Activated CD4-positive, alpha-beta T cell treated with anti-CD3 and anti-CD28 coated beads, Interleukin-2, amount 10 ng/mL, durations not matched to agents 7 days and 5 days (primary cell): ENCODE measurements around the gene TLE6. TPM values are rescaled to one million over a fixed set of nuclear protein-coding genes. Genes with fewer than 3 reads are reported as not detected.
"Not testable (repeated sequence)": the region's sequence is repeated elsewhere in the genome, so short reads cannot be mapped to it uniquely, and the experiment has no call there.

Source experiments
- CTCF ChIA-PET: fragments of 350-600 bp; sonication (Branson Sonifier 250); formaldehyde crosslinking; loops from one replicate; lab custom pipeline; 2021; ENCODE audit warnings: antibody characterized with exemption; lab: Charles Lee
- POLR2A ChIA-PET: fragments of 350-600 bp; sonication (Branson Sonifier 250); formaldehyde crosslinking; loops from one replicate; lab custom pipeline; 2021; ENCODE audit warnings: antibody characterized with exemption; lab: Charles Lee
- DNase-seq: peaks from one replicate; pipeline ENCODE4 v3.0.0-alpha.2; 2020
- H3K27ac Mint-ChIP-seq: one replicate; pipeline ENCODE4 v1.8.0; 2021; ENCODE audit warnings: mild to moderate bottlenecking, moderate library complexity, mixed read lengths
- H3K27me3 Mint-ChIP-seq: one replicate; pipeline ENCODE4 v1.8.0; 2021; ENCODE audit warnings: mixed read lengths
- H3K36me3 Mint-ChIP-seq: one replicate; pipeline ENCODE4 v1.8.0; 2021; ENCODE audit warnings: low read depth, mixed read lengths
- H3K4me1 Mint-ChIP-seq: one replicate; pipeline ENCODE4 v1.8.0; 2021; ENCODE audit warnings: mixed read lengths
- H3K4me3 Mint-ChIP-seq: one replicate; pipeline ENCODE4 v1.8.0; 2021; ENCODE audit warnings: mild to moderate bottlenecking, moderate library complexity, mixed read lengths
- H3K9me3 Mint-ChIP-seq: one replicate; pipeline ENCODE4 v1.8.0; 2021; ENCODE audit warnings: mixed read lengths
- total RNA-seq, 2 experiments: library from RNA; stranded (reverse); gene quantifications; one replicate each; pipeline ENCODE4 v1.2.3, GENCODE V29; 2021

The TLE6 gene
- total RNA-seq, result 1 to 10 TPM; 1.2 to 1.6 TPM

DNA sequence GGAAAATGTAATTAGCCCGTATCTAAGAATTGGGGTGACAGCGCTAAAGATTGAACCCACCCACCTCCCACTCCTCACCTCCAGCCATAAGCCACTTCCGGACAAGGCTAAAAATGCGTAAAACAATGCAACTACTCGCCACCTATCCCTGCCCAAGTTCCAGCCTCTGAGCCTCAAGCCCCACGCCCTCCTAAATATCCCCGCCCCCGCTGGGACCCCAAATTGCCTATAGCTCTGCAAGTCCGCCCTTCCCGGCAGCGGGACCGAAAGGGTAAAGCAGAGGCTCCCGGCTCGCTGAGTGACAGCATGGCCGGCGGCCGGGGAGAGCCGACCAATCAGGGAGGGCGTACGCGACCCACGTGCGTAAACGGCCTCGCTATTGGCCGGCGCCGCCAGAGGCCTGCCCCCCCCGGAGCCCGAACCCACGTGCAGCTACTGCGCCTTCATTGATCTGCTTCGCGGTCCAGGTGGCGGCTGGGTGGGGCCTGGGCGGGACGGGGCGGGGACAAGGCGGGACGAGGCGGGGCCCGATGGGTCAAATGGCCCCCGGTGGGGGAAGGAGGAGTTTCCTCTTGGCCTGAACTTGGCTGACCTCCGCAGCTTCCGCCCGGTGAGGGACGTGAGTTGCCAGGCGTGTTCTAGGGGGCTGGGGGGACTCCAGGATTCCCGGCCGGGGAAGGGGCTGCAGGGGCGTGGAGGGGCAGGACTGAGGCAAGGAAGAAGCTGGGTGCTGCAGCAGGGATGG, at the start of gene TLE6:
Gene TLE6, plus strand, starts transcription at position 564 of the 745 bp plus-strand sequence. CDS start 670 bp downstream, outside the sequence.
- ChIA-PET POLR2A (interaction anchor here (0.6 to 0.8 kb wide), 2 partner anchors 58 to 89 kb away, joined by 3 to 10 read pairs; no protein-coding TSS in a partner anchor), CTCF (interaction anchor here (0.6 to 2.3 kb wide), 5 partner anchors 9 to 179 kb away, joined by 4 to 9 read pairs (median 5); no protein-coding TSS in a partner anchor)
- Mint-ChIP-seq H3K9me3 (no peaks in the 10 kb centered on the region), H3K27me3 (peaks cover 12% of the 10 kb centered on the region), H3K36me3 (no peaks in the 10 kb centered on the region), H3K4me3 (peak within 1 kb of the TSS; percentile 93), H3K4me1 (peaks cover 20% of the 10 kb centered on the region), H3K27ac (peak within 1 kb of the TSS; percentile 94)
- DNase-seq, result peak; percentile 96

DNA sequence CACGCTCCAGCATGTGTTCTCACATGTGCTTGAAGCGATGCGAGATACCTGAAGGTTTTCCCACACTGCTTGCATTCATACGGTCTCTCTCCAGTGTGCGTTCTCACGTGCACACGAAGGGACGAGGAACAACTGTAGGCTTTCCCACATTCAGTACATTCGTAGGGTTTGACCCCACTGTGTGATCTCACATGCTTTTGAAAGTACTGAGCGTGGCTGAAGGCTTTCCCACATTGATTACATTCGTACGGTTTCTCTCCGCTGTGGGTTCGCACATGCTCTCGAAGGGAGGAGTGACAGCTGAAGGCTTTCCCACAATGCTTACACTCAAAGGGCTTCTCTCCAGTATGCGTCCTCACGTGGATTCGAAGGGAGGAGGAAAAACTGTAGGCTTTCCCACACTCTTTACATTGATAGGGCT, 43.9 kb upstream of the TLE6 start:
- no peak for DNase-seq
- Mint-ChIP-seq H3K36me3 (peaks cover 61% of the 10 kb centered on the region), H3K4me1 (no peaks in the 10 kb centered on the region), H3K9me3 (peaks cover 38% of the 10 kb centered on the region), H3K4me3 (no peak overlapping the region), H3K27me3 (no peaks in the 10 kb centered on the region), H3K27ac (no peak overlapping the region)
- POLR2A ChIA-PET, result no interaction called here
- CTCF ChIA-PET, result no interaction called here

DNA sequence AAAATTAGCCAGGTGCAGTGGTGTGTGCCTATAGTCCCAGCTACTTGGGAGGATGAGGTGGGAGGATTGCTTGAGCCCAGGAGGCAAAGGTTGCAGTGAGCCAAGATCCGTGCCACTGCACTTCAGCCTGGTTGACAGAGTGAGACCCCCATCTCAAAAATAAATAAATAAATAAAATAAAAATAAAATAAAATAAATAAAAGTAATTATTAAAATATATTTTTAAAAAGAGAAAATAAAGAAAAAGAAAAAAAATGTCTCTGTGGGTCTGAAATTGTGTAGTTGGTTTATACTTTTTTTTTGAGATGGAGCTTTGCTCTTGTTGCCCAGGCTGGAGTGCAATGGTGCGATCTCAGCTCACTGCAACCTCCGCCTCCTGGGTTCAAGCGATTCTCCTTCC, 41.5 kb upstream of the TLE6 start:
- DNase-seq, POLR2A ChIA-PET, H3K4me3 Mint-ChIP-seq, H3K27me3 Mint-ChIP-seq, H3K27ac Mint-ChIP-seq, H3K4me1 Mint-ChIP-seq, CTCF ChIA-PET: not testable (repeated sequence)
- peaks cover 34% of the 10 kb centered on the region for H3K9me3 Mint-ChIP-seq
- H3K36me3 Mint-ChIP-seq, result peaks cover 62% of the 10 kb centered on the region

DNA sequence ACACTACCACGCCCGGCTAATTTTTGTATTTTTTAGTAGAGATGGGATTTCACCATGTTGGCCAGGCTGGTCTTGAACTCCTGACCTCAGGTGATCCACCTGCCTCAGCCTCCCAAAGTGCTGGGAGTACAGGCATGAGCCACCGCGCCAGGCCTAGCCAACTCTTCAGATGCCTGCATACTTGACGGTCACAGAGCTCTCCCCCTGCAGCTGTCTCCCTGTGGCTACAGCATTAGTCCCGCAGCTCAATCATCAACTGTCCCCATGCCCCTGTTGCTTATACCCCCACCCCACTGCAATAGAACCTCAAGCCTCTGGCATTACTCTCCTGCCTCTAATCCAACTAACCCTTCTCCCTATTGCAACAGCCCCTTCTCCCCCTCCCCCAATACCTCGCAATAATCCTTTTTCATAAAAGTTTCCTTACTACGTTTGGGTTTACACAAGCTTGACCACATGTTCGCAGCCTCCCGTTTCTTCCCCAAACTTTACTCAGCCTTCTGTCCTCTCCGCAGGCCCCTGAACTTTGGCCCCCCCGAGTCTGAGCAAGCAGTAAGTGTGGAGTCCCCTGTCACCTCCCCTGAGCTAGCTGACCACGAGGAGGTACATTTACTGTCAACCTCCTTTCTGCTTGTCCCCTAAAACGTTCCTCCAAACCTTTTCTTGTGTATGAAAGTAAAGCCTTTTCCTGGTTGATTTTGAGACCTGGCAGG, 34.3 kb upstream of the TLE6 start:
- ChIA-PET POLR2A (no interaction called here), CTCF (interaction anchor here (1.0 to 1.5 kb wide), 2 partner anchors 30 to 83 kb away, joined by 3 to 4 read pairs; no protein-coding TSS in a partner anchor)
- H3K27ac Mint-ChIP-seq, result peak overlapping the region; percentile 41
- peaks cover 4% of the 10 kb centered on the region for H3K9me3 Mint-ChIP-seq
- peaks cover 22% of the 10 kb centered on the region for H3K4me1 Mint-ChIP-seq
- H3K27me3 Mint-ChIP-seq, result no peaks in the 10 kb centered on the region
- peaks cover 12% of the 10 kb centered on the region for H3K36me3 Mint-ChIP-seq
- DNase-seq, result no peak
- H3K4me3 Mint-ChIP-seq, result peak overlapping the region; percentile 89

DNA sequence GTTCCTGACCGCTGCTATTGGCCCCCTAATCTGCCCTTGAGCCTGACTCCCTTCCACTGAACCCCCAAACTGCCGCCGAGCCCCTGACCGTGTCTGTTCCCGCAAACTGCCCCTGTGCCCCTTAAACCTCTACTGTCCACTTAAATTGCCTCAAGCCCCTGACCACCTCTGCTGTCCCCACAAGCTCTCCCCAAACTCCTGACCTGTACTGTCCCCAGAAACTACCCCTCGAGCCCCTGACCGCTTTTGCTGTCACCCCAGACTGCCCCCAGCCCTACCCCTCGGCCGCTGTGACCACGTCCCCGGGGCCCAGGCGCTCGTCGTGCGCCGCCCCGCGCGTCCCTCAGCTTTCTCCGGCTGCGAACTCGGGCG, 33.0 kb upstream of the TLE6 start:
- DNase-seq, result no peak
- Mint-ChIP-seq H3K4me3 (peak overlapping the region; percentile 89), H3K4me1 (peaks cover 28% of the 10 kb centered on the region), H3K9me3 (no peaks in the 10 kb centered on the region), H3K27ac (peak overlapping the region; percentile 99), H3K27me3 (no peaks in the 10 kb centered on the region), H3K36me3 (peaks cover 7% of the 10 kb centered on the region)
- CTCF ChIA-PET, result interaction anchor here (1.5 kb wide), 1 partner anchor 84 kb away, joined by 4 read pairs; no protein-coding TSS in a partner anchor
- POLR2A ChIA-PET, result no interaction called here

DNA sequence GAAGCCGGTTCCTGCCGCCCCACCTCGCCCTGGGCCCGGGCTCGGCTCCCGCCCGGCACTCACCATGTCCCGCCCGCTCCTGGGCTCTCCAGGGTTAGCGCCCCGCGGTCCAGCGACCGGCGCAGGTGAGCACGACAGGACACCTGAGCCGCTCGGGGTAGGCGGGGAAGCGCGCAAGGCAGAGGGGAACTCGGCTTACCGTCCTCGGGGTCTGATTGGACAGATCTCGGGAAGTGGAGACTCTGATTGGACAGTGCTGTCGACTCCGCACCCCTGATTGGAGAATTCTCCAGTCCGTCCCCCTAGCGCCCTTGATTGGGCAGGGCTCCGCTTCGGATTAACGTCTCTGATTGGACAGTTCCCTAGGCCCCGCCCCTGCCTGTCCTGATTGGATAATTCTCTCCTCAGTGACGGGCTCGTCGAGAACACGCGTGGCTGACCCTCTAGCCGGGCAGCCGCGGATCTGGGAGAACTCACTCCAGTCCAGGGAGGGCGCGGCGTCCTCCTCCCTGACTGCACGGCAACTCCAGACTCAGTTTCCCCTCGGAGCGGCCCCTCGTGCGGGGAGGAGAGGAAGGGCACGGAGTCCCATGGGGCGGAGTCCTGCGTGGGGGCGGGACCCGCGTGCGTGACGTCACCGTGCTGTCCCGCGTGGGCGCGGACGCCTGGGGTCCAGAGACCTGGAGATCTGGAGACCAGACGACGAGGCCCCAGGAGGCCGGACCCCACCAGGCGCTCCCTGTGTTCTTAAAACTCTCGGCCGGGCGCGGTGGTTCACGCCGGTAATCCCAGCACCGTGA, 32.4 kb upstream of the TLE6 start, which contains the start of gene ZNF77:
Gene ZNF77, minus strand, starts transcription at position 197 of the 800 bp plus-strand sequence. Its CDS starts 131 bp downstream, at position 66.
- Mint-ChIP-seq H3K4me1 (peaks cover 34% of the 10 kb centered on the region), H3K27ac (peak within 1 kb of the TSS; percentile 99), H3K27me3 (no peaks in the 10 kb centered on the region), H3K36me3 (peaks cover 7% of the 10 kb centered on the region), H3K4me3 (peak within 1 kb of the TSS; percentile 89), H3K9me3 (no peaks in the 10 kb centered on the region)
- ChIA-PET CTCF (interaction anchor here (0.9 to 1.5 kb wide), 2 partner anchors 85 to 158 kb away, joined by 3 to 4 read pairs; no protein-coding TSS in a partner anchor), POLR2A (no interaction called here)
- peak; percentile 99 for DNase-seq

DNA sequence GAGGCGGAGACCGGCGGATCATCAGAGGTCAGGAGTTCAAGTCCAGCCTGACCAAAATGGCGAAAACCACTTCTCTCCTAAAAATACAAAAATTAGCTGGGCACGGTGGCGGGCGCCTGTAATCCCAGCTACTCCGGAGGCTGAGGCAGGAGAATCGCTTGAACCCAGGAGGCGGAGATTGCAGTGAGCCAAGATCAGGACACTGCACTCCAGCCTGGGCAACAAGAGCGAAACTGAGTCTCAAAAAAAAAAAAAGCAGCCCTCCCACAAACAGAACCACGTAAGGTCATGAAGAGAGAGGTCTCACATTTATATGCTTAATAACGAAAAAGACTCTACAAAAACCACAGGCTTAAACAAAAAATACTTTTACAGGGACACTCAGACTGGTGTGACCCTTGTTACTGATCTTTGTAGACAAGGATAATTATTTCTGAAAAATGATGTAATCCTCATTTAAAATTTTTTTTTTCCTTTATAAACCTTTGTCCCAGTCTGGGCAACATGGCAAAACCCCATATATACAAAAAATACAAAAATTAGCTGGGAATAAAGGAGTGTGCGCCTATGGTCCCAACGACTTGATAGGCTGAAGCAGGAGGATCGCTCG, 31.7 kb upstream of the TLE6 start:
- Mint-ChIP-seq H3K27me3 (no peaks in the 10 kb centered on the region), H3K9me3 (no peaks in the 10 kb centered on the region), H3K27ac (peak overlapping the region; percentile 99)

DNA sequence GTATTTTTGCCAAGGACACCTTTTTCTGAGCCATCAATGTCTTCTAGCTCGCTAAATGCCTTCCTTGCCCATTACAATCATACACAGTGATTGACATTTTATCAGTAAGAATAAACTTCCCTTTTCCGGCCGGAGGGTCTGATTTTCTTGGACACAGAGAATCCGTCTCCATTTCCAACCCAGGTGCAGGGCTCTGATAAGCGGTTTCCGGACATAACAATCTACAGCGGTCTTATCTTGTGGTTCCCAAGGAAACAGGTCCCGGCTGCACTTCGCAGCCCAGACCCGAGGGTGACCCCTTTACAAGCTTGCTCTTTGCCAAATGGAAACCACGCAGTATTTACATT, 27.5 kb upstream of the TLE6 start:
- Mint-ChIP-seq H3K9me3 (no peaks in the 10 kb centered on the region), H3K4me1 (peaks cover 33% of the 10 kb centered on the region), H3K4me3 (peak overlapping the region; percentile 94), H3K27me3 (no peaks in the 10 kb centered on the region), H3K27ac (peak overlapping the region; percentile 97), H3K36me3 (peaks cover 10% of the 10 kb centered on the region)
- ChIA-PET POLR2A (no interaction called here), CTCF (interaction anchor here (0.6 to 3.9 kb wide), 22 partner anchors 10 to 813 kb away, joined by 3 to 33 read pairs (median 4); partner anchors contain the start of genes MRPL54, THOP1, TLE6 and ZNF57)
- no peak for DNase-seq

More for the DNA sequence above, 31.7 kb upstream of the TLE6 start:
- ChIA-PET POLR2A (no interaction called here), CTCF (interaction anchor here (0.9 kb wide), 1 partner anchor 158 kb away, joined by 3 read pairs; no protein-coding TSS in a partner anchor)
- DNase-seq, result no peak
- H3K36me3 Mint-ChIP-seq, result peaks cover 10% of the 10 kb centered on the region
- H3K4me1 Mint-ChIP-seq, result peaks cover 37% of the 10 kb centered on the region
- peak overlapping the region; percentile 89 for H3K4me3 Mint-ChIP-seq

DNA sequence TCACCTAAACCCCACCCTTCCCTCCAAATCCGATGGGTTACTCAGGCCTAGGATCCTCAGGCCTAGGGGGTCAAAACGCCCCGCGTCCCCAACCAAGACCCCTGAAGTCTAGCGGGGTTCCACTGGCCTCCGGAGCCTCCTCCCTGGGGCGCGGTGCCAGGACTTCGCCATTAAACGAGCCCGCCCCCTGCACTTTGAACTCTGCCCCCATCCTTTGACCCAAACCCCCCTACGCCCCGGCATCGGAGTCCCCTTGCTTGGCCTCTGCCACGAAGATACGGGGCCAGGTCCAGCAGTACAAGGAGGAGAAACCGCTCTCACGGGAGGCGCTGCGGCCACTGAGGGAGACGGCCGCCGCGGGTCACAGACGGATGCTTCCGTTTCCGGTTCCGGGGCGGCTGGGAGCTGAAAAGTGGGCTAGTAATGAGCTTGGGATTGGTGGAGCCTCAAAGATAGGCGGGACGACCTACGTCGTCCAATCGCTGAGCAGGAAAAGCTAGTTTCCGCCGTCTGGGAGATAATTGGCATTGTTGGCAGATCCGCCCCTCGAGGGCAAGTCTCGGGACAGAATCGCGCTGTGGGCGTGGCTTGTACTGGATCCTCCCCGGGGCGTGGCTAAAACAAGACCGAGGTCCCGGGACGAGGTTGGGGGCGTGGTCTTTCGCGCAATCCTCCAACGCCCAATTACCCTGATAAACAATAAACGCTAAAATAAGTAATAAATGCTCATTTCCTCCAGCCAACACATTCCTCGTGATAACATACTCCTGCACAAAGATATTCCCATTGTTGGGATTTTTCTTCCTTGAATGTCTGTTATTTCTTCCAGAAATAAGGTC, 26.9 kb upstream of the TLE6 start:
- peak overlapping the region; percentile 94 for H3K4me3 Mint-ChIP-seq
- ChIA-PET POLR2A (no interaction called here), CTCF (interaction anchor here (0.6 to 3.9 kb wide), 34 partner anchors 9 to 812 kb away, joined by 3 to 33 read pairs (median 4); partner anchors contain the start of genes MRPL54, THOP1, TLE6 and ZNF57)
- H3K4me1 Mint-ChIP-seq, result peaks cover 27% of the 10 kb centered on the region
- peak overlapping the region; percentile 97 for H3K27ac Mint-ChIP-seq
- peaks cover 10% of the 10 kb centered on the region for H3K36me3 Mint-ChIP-seq
- DNase-seq, result peak; percentile 100
- H3K27me3 Mint-ChIP-seq, result no peaks in the 10 kb centered on the region
- no peaks in the 10 kb centered on the region for H3K9me3 Mint-ChIP-seq

DNA sequence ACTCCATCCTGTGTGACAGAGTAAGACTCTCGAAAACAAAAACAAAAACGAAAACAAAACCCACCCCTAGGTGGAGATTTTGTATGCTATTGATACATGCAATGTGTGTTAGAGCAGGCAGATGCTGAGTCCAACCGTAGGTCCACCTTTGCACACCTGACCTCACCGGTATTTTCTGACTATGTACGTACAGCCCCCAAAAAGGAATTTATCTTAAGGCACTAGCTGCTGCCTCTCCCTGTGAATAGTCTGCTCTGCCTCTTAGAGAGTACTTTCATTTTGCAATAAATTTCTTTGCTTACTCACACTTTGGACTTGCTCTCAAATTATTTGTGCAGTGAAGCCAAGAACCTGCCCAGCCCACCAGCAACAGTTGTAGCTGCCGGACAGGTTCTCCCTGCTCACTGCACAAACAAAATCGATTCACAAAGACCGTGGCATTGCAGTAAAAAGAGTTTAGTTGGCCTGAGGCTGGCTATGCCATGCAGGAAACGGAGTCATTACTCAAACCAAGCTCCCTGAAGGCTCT, 24.3 kb upstream of the TLE6 start:
- Mint-ChIP-seq H3K36me3 (peaks cover 10% of the 10 kb centered on the region), H3K4me3 (no peak overlapping the region), H3K27me3 (no peaks in the 10 kb centered on the region), H3K4me1 (peaks cover 22% of the 10 kb centered on the region), H3K9me3 (no peaks in the 10 kb centered on the region), H3K27ac (no peak overlapping the region)
- POLR2A ChIA-PET, result no interaction called here
- no peak for DNase-seq
- CTCF ChIA-PET, result interaction anchor here (3.5 to 3.9 kb wide), 2 partner anchors 11 to 151 kb away, joined by 29 to 33 read pairs; no protein-coding TSS in a partner anchor

DNA sequence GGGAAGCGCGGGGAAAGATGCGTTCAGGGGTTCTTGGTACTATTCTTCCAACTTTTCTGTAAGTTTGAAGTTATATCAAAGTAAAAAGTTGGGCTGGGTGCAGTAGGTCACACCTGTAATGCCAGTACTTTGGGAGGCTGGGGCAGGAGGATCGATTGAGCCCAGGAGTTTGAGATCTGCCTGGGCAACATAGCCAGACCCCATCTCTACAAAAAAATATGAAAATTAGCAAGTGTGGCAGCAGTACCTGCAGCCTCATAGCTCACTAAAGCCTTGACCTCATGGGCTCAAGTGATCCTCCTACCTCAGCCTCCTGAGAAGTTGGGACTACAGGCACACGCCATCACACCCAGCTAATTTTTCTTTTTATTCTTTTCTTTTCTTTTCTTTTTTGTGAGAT, 20.2 kb upstream of the TLE6 start:
- ChIA-PET CTCF (interaction anchor here (1.6 to 3.6 kb wide), 2 partner anchors 147 to 150 kb away, joined by 3 to 15 read pairs; no protein-coding TSS in a partner anchor), POLR2A (no interaction called here)
- H3K4me3 Mint-ChIP-seq, result no peak overlapping the region
- H3K27ac Mint-ChIP-seq, result no peak overlapping the region
- DNase-seq, result no peak
- no peaks in the 10 kb centered on the region for H3K36me3 Mint-ChIP-seq
- peaks cover 3% of the 10 kb centered on the region for H3K4me1 Mint-ChIP-seq
- no peaks in the 10 kb centered on the region for H3K9me3 Mint-ChIP-seq
- no peaks in the 10 kb centered on the region for H3K27me3 Mint-ChIP-seq
